Measurements from ENCODE around the gene TSPO.

GRCh38 chr22:43207849-43208702, 56.7 kb downstream of the TSPO start:
- no peak for TF ChIP-seq YY1 (IDR thresholded peaks at IDR 0.05; ENCODE audit: low read depth)
- TF ChIP-seq CREB1 (IDR thresholded peaks at IDR 0.05; ENCODE audit: low read depth) = no peak
- no peak for TF ChIP-seq RAD21 (IDR thresholded peaks at IDR 0.05; ENCODE audit: low read depth)
